Measurements from ENCODE around the gene NR1H4. TPM values are rescaled to one million over a fixed set of nuclear protein-coding genes. Genes with fewer than 3 reads are reported as not detected.

NR1H4 gene
- total and polyA plus RNA-seq, 2 of the 8 experiments (the other 6 are each of a cell fraction or from before 2014, with no cell fraction given), result not detected

DNA sequence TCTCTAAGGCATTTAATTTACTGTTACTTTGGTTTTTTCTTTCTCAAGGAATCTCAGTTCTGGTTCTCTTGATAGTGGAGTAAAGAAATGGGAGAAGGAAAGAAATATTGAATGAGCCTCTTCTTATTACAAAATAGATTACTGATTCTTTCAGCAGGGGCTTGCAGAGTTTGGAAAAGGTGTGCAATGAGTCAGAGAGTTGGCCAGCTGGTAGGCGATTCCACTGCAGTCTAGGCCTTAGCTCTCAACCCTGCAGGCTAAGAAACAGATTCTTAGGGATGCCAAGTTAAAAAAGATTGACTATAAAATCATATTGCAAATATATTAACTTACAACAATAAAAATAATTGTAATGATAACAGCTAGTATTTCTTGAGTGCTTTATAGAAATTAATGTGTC, 25.8 kb downstream of the NR1H4 start:
- H3K4me1 ChIP-seq (replicated peaks in 1 of 4; ENCODE audit: control insufficient read depth in 3 of 4, insufficient read depth in 4 of 4, low read length in 3 of 4), result no peaks in the 10 kb centered on the region
- H3K4ac ChIP-seq (replicated peaks; ENCODE audit: insufficient read length, low read depth, low read length), result no peak overlapping the region
- no peaks in the 10 kb centered on the region for H3K27me3 ChIP-seq (replicated peaks in 1 of 4; ENCODE audit: control insufficient read depth in 3 of 4, extremely low read depth in 1 of 4, insufficient read depth in 3 of 4, low read length in 3 of 4)
- no peaks in the 10 kb centered on the region for H4K20me1 ChIP-seq (replicated peaks in 1 of 2; ENCODE audit: control insufficient read depth in 1 of 2, insufficient read depth in 2 of 2, low read length in 2 of 2)
- 95% methylated on average over 1 of the region's 1 CpG; no CpG with 5 or more reads in 1 of the 2 experiments for WGBS, 2 experiments (ENCODE audit: extremely low coverage in 1 of 2, insufficient coverage in 1 of 2, insufficient read length in 1 of 2, insufficient replicate concordance in 2 of 2, low coverage in 1 of 2, low lambda C conversion rate in 2 of 2, missing lambda C conversion rate in 1 of 2)
- H3K4me2 ChIP-seq (ENCODE audit: insufficient read depth in 1 of 2, low read depth in 2 of 2, low read length in 2 of 2), result no peak overlapping the region
- H2BK12ac ChIP-seq (ENCODE audit: low read depth, low read length), result no peak overlapping the region
- H2BK20ac ChIP-seq (ENCODE audit: low read length), result no peak overlapping the region
- POLR2A ChIA-PET (ENCODE audit: partially characterized antibody), result no interaction called here
- no peak overlapping the region for H3K4me3 ChIP-seq (ENCODE audit: extremely low read depth in 1 of 4, insufficient read depth in 2 of 4, low read depth in 3 of 4, low read length in 4 of 4)
- H4K91ac ChIP-seq (replicated peaks; ENCODE audit: insufficient read length, low read length), result no peak overlapping the region
- no peak overlapping the region for H3K9ac ChIP-seq (replicated peaks in 1 of 4; ENCODE audit: extremely low read depth in 1 of 4, low read depth in 3 of 4, low read length in 3 of 4)
- H3K18ac ChIP-seq (ENCODE audit: extremely low read depth, low read length), result no peak overlapping the region
- no peaks in the 10 kb centered on the region for H3K79me1 ChIP-seq (ENCODE audit: low read depth, low read length)
- no peak overlapping the region for H2BK120ac ChIP-seq (replicated peaks; ENCODE audit: low read depth, low read length)
- no peaks in the 10 kb centered on the region for H3K79me2 ChIP-seq (ENCODE audit: control insufficient read depth in 1 of 2, insufficient read depth in 2 of 2, low read length in 2 of 2)
- no peak overlapping the region for H3K56ac ChIP-seq (replicated peaks; ENCODE audit: insufficient read length, low read depth, low read length)
- H2AK5ac ChIP-seq (ENCODE audit: low read depth, low read length), result no peak overlapping the region
- H3K23me2 ChIP-seq (ENCODE audit: low read depth, low read length), result no peaks in the 10 kb centered on the region
- H3K23ac ChIP-seq (ENCODE audit: insufficient read length), result no peak overlapping the region
- no peak for FAIRE-seq
- no peak overlapping the region for H2BK15ac ChIP-seq (ENCODE audit: low read length)
- no peak overlapping the region for H3K27ac ChIP-seq (ENCODE audit: low read depth, low read length)
- TF ChIP-seq RXRA (IDR thresholded peaks at IDR 0.05; ENCODE audit: insufficient read depth, low read depth, low read length), result no peak
- TF ChIP-seq EP300 (IDR thresholded peaks at IDR 0.05; ENCODE audit: borderline replicate concordance in 1 of 2, low read depth in 2 of 2, low read length in 2 of 2), result no peak
- CTCF ChIA-PET (ENCODE audit: partially characterized antibody), result interaction anchor here (1.1 kb wide), 1 partner anchor 11 kb away, joined by 3 read pairs; no protein-coding TSS in a partner anchor
- H3K36me3 ChIP-seq (ENCODE audit: control insufficient read depth in 2 of 4, insufficient read depth in 4 of 4, low read length in 3 of 4), result no peaks in the 10 kb centered on the region
- 0 out of 4 replicates have a peak, but pooled peaks cover 0 to 3% of the 10 kb centered on the region in 2 experiments for H3K9me3 ChIP-seq (ENCODE audit: insufficient read depth in 2 of 2, low read depth in 1 of 2, low read length in 1 of 2)
- no peak for DNase-seq (ENCODE audit: low read depth in 1 of 2, low spot score in 2 of 2)
- no peak overlapping the region for H4K8ac ChIP-seq (ENCODE audit: extremely low read depth, insufficient read depth, low read length)
- H3K14ac ChIP-seq (ENCODE audit: insufficient read length), result no peak overlapping the region
- H2BK5ac ChIP-seq (ENCODE audit: low read depth, low read length), result no peak overlapping the region
- no peak overlapping the region for H4K5ac ChIP-seq (ENCODE audit: insufficient read length, low read depth, low read length)
- no peak overlapping the region for H2AFZ ChIP-seq (ENCODE audit: low read length)

Data from H1 (cell line).